Measurements from ENCODE around the gene ADARB1.

The ADARB1 gene

DNA sequence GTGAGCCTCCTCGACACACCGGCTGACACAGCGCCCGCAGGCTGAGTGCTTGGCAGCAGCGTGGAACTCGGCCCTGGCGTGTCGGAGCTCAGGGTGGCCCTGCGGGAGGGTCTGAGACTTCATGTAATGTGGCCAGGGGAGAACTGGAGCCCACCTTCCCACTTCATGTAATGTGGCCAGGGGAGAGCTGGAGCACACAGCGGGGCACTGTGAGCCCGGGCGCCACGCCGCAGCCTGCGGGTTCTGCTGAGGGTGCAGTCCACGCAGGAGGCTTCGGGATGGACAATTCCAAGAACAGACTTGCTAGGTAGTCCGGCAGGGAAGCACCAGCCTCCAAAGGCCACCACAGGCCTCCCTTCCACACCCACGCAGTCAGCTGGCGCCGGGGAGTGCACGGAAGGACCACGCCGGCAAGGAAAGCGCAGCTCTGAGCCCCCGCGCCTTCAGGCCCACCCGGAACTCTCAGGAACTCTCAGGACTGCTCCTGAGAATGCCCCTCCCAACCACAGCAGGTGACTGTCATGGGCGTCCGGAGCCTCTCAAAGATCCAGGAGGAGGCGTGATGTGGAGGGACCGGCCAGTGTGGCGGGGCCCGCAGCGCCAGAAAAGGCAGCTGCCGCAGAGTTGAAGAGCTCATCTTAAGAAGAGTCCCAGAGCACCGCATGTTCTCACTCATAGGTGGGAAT is 19.3 kb upstream of the ADARB1 start:
- DNase-seq (ENCODE audit: low read depth in 2 of 2, low spot score in 1 of 2): no peak

DNA sequence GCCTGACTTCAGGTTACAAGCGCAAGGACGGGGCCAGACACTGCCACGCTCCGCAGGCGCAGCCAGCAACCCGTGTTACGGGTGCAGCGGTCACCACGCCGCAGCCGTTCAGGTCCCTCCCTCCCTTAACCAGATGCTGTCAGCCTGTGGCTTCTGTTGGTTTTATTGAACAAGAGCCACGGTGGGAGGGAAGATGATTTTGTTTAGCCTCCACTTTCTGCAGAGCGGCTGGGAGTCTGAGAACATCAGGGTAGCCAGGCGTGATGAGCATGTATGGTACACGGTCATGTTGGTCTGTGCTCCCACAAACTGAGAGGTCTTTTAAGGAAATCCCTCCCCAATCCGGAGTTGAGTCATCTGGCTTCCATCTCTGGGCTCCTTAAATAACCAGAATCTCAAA is 18.5 kb upstream of the ADARB1 start:
- no peak for DNase-seq (ENCODE audit: low read depth in 2 of 2, low spot score in 1 of 2)

DNA sequence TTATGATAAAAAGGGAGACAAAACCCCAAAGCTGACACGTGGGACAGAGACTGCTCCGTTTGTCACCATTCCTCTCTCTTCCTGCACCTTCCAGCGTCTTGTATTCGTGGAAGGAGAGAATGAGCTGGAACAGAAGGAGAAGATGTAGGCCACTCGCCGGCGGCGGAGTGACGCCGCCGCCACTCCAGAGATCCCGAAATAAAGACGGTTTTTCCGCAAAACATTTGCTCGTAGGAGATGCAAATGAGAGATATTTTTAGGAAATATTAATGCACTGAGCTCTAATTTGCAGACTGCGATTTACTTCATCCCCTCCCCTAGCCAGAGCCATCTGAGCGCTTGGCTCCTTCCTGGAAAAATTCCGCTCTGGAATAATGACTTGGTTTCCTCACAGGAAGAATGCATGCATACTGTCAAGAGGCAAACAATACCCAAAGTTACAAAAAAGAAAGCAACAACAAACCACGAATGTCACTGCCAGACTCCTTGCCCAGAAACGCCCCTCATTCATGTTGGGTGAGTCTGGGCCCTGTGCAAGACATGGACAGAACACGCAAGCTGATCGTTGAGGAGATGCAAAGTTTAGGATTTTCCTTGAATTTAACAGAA is 18.0 kb upstream of the ADARB1 start:
- no peak for DNase-seq (ENCODE audit: low read depth in 2 of 2, low spot score in 1 of 2)

DNA sequence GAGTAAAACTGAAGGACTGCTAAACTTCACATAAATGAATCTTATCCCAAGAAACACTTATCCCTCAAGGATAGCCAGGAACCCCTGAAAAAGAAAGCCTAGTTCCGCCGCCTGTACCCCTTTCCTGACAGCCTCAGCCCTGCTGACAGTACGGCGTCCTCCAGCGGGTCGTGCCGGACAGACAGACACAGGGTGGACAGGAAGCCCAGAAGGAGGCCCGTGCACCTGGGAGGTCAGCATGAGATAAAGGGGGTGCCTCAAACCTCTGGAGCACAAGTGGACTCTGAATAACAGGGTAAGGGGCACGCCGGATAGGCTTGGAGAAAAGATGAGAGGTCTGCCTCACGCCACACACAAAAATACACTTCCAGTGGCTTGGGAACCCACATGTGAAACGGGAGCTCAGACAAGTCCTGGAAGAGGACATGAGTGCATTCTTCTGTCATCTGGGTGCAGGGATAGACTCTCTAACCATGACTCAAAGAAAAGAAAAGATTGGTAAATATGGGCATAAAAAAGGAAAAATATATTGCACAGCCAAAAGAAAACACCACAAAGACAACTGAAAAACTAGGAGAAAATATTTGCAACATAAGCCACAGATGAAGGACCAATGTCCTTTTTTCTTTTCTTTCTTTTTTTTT is 17.3 kb upstream of the ADARB1 start:
- no peak for DNase-seq (ENCODE audit: low read depth in 2 of 2, low spot score in 1 of 2)

DNA sequence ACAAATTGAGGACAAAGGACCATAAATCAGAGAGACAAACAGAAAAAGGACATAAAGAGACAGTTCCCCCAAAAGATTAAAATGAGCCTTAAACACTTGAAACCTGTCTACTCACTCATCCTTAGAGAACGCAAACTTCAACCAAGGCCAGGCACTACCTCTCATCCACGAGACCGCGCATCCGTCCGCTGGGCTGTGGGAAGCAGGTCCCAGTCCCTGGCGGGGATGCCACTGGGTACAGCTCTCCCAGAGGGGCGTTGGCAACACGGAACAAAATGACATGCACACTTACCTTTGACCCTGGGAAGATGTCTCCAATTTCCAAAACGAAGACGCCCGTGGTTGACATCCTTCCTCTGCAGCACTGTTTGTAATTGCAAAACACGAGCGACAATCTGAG is 16.5 kb upstream of the ADARB1 start:
- no peak for DNase-seq (ENCODE audit: low read depth in 2 of 2, low spot score in 1 of 2)

DNA sequence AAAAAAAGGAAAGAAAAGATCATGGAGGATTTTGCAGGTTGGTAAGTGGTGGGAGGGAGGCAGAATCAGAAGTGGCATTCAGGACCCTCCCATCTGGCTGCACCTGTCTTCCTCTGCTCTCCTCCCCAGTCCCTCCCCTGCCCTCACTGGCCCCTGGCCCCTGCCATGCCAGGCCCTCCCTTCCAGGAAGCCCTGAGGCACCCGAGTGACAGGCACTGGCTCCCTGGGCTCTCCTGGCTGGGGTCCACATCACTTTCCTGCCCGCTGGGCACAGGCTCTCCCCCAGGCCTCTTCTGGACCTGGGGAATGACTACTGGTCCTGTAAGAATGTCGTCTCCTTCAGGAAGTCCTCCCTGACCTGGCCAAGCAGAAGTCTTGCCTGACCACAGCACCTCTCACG is 15.3 kb upstream of the ADARB1 start:
- no peak for DNase-seq (ENCODE audit: low read depth in 2 of 2, low spot score in 1 of 2)

DNA sequence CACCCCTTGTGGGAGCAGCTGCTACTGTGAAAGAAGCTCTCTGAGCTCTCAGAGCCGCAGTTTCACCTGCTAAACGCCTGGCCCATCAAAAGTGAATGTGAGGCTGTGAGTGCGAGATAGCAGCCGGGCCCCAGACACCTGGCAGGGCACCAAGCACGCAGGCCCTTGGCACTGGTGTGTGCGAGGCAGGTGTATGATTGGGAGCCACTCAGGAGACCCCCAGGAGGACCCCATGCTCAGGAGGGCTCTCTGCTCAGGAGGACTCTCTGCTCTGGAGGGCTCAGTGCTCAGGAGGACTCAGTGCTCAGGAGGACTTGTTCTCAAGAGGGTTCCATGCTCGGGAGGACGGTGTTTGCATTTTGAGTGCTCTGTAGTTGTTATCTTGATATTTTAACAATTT is 14.3 kb upstream of the ADARB1 start:
- DNase-seq (ENCODE audit: low read depth in 2 of 2, low spot score in 1 of 2): no peak

DNA sequence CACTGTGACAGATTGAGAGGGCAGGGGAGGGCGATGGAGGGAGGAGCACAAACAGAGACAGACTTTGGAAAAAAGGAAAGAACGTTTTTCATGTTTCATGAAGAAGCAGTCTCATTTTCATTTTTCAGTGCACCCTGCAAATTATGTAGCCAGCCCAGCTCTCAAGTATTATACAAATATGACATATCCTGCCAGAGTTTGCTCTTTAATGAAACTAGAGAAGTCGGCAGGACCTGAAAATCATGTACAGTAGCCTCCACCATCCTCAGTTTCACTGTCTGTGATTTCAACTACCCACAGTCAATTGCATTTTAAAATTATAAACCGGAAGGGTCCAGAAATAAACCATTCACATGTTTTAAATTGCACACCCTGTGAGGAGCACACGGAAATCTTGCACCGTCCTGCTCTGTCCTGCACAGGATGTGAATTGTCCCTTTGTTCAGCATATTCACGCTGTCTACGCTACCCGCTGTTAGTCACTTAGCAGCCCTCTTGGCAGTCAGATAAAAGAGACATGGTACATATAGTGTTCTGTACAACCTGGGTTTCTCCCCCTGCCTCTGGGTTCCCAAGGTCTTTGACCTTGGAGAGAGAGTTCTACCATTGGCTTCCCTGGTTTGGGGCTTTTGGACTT is 13.6 kb upstream of the ADARB1 start:
- no peak for DNase-seq (ENCODE audit: low read depth in 2 of 2, low spot score in 1 of 2)

DNA sequence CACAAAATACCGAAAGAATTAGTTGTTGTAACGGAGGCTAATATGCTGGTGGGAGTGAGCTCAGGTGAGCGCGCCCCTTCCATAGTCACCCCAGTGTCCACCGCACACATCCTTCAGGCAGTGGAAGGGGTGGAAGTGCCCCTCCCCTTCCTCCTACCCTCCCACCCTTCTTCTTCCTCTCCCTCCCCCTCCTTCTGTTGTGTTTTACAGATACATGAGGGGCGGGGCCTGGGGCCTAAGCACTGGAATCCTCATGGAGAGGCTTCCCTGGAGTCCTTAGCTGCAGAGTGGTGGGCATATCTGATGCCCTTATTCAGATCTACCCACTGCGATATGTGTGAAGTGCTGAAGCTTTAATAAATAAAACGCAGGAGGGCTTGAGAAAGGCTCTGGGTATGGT is 10.3 kb upstream of the ADARB1 start:
- DNase-seq (ENCODE audit: low read depth in 2 of 2, low spot score in 1 of 2): no peak

DNA sequence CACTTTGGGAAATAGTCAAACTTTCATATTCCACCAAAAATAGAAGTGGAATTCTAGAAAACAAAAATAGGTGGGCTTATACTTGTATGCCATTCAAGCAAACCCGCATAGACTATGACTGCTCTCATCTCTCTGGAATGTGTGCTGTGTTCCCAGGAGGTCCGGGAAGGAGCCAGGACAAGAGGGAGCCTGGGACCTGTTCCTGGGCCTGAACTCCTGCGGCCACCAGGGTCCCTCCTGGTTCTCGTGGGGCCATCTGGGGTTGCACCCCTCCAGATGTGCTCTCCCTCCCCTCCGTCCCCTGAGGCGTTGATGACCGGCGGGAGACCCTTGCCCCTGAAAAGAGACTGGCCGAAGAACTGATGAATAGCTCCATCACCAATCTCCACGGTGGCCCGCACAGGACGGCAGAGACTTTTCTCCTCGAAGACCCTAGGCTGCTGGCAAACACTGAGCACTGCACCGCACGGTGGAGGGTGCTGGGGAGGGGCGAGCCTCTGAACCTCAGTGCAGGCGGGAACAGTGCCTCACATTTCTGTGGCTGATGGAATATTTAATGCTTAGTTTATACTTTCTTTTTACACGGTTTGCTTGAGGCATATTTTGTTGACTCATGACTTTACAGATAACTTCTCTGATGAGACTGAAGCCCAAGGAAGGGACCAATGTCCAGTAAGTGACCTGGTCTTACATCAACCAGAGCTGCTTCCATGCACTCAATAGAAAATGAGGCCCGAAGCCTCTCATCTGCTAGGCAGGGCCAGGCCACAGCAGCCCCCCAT is 9.6 kb upstream of the ADARB1 start:
- DNase-seq (ENCODE audit: low read depth in 2 of 2, low spot score in 1 of 2): no peak

DNA sequence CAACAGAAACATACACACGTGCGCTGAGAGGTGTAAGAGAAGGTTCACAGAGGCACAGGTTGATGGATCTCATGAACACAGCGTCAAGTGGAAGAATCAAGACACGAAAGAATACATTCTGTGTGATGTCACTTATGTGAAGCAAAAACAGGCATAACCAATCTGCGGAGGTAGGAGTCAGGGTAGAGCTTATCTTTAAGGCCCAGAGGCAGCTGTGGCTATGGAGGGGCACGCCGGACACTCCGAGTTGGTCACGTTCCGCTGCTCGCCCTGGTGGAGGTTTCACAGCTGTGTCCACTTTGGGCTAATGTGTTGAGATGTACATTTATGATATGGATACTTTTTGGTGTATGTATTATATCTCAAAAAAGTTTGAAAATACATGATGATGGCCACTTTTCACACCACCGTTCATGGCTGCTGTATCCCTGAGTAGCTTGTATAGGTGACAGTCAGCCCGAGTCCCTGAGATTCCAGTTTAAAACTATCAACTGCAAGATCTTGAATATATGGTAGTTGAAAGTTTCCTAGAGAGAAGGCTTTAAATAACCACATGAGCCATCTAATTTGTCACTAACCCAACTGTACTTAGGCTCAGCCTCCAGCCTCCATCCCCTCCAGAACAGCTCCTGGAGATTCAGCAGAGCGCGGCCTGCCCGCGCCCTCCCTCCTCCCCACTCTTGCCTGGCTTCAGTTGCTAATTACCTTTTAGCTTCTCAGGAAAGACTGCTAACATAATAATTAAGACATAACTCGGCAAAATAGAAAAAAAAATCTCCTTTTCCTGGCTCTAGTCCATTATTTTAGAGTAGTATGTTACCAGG is 6.7 kb upstream of the ADARB1 start:
- DNase-seq (ENCODE audit: low read depth in 2 of 2, low spot score in 1 of 2): no peak

DNA sequence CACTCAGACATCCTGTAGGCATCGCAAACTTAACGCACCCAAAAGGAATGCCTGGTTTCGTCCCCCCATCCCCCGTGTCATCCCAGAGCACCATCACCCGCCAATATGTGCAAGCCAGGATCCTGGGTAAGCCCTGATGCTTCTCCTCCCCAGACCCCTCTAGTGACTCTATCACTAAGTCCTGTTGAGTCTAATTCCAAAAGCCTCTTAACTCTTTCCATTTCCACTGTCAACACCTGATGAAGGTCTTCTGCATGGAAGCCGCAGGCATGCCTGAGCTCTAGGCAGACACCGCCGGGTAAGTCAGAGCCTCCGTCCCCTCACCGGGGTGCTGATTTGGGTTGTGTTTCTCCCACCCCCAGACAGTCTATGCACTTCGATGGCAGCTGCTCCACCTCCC is 5.3 kb upstream of the ADARB1 start:
- no peak for DNase-seq (ENCODE audit: low read depth in 2 of 2, low spot score in 1 of 2)

DNA sequence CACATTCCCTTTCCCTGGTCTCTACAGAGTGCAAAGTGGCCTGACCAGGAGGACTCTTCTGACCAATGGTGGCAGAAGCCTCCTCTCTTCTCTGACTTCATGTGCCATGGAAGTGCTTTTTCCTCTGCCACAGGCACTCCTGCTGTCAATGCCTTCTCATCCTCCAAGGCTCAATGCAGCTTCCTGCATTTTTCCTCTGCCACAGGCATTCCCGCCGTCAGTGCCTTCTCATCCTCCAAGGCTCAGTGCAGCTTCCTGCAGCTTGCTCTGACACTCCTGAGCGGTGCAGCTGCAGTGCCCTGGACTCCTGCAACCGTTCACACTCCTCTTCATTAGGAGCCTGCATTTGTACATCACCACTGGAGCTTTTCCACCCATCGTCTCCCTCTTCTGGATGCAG is 4.7 kb upstream of the ADARB1 start:
- no peak for DNase-seq (ENCODE audit: low read depth in 2 of 2, low spot score in 1 of 2)

DNA sequence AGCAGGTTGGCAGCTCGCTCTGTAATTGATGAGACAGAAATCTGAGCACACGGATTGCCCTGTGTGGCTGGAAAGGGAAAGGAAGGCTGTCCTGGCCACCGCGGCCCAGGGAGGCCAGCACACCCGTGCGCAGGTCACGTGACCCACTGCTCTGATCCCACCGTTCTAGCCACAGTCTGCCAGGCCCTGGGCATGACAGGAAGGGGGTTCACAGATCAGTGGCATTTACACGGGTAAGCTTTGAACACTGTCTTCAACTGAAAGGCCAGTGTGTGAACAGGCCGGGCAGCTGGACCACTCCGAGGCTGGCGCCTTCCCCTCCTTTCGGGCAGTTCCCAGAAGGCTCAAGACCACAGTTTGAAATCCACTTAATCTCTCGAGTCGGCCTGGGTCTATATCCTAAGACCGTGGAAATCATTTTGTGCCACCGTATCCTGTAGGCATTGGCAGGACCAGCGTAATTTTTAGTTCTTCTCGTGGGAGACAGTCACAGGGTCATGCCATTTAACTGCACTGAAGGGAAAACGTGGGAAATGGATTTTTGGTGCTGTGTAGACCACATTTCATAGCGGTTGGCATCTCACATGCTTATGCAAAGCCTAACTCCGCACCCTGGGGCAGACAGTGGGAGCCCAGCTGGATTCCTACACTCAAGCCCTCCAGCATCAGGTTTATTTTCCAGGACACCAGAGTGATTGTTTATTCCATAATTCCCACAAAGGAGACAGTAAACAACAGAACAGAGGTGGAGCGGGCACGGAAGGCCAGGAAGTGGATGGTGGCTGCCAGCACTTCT is 3.1 kb upstream of the ADARB1 start:
- no peak for DNase-seq (ENCODE audit: low read depth in 2 of 2, low spot score in 1 of 2)

DNA sequence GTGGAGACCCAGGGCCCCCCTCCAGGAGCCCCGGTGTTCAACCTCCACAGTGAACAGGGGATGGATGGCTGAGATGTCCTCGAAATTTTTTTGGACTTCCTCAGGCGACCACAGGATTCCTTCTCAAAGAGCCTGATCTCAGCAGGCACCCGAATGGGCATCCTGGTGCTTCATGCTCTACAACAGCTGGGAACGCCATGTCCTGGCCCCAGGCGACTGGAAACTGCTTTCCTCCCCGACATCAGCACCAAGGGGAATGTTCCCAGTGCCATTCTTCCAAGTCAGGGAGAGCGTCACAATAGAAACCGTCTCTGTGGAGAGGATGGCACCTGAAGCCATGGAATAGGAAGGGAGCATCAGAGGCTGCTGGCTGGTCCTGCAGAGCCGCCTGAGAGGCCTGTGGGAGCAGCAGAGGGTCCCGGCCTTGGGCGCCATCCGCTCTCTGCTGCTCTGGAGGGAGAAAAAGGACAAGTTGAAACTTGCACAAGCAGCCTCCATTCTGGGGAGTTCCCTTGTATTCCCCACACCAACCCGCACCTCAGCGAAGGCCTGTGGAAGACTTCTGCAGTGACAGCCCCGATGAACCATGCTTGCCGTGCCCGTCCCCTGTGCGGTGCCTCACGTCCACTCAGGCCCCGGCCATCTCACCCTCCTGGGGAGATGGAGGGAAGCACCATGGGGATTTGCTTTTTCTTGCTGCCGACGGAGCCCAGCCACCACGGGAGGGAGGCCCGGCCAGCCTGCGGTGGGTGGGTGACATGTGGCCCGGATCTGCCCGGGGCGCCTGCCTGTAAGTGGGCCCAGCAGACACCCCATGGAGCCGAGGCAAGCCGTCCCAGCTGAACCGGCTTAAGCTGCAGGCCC is 2.3 kb upstream of the ADARB1 start:
- no peak for DNase-seq (ENCODE audit: low read depth in 2 of 2, low spot score in 1 of 2)

DNA sequence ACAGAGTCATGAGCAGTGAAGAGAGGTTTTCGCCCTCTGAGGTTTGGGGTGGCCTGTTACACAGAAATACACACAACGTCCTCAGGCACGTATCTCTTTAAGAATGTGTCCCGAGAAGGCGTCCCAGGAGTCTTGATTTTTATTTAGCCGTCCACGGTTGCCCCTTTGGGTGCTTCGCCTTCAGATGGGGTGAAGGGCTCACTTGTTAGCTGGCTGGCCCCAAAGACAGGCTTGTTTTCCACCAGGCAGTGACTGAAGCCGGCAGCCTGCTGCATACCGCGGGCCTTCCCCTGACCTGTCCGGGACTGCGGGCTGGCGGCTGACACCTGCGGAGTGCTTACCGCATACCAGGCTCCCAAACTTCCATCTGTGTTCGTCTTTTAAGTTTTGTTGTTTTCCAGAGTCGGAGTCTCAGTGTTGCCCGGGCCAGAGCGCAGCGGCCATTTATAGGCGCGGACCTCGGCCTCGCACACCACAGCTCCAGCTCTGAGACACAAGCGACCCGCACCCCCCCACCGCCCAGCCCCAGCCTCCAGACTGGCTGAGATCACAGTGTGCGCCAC is 1.6 kb upstream of the ADARB1 start:
- no peak for DNase-seq (ENCODE audit: low read depth in 2 of 2, low spot score in 1 of 2)

DNA sequence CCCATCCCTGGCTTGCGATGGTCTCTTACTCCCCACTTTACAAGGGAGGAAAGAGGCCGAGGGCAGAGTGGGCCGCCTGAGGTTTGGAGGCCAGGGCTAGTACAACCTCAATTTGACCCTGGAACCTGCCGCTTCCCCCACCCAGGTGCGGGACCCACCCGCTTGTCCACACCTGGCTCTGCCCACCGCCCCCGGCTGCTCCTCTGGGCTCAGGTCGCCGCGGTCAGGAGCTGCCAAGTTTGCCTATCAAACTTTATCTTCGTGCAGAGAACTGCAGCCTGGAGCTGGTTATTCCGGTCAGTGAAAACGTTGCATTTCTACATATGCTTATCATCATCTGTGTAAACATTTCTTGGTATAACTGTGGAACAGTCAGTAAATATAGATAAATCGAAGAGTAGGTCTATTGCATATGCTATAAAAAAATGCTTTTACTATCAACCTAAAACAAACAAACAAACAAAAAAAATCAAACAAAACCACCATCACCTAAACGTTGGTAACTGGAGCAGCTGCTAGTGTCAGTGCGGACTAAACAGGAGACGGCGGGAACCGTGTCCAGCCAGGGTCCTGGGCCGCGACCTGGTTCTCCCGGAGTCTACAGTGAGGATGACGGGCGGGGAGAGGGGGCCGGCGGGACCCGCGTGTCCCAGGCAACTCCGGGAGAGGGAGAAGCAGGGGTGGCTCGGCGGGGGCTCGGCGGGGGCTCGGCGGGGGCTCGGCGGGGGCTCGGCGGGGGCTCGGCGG is 906 bp upstream of the ADARB1 start:
- no peak for DNase-seq (ENCODE audit: low read depth in 2 of 2, low spot score in 1 of 2)

Measured in stimulated activated CD8-positive, alpha-beta memory T cell treated with anti-CD3 and anti-CD28 coated beads, Interleukin-4, amount 100 ng/mL, for 4 hours (primary cell).